Measurements from ENCODE around the gene ZNF407. TPM values are rescaled to one million over a fixed set of nuclear protein-coding genes. Genes with fewer than 3 reads are reported as not detected.

Gene ZNF407
- total RNA-seq, 5 donors from 2014 or later (not counting 1 experiment from before 2014, with no cell fraction given): 22.9 to 37.4 (median 24.4) TPM

GRCh38 chr18:74633652-74634352 is 36.1 kb downstream of the ZNF407 start:
- H3K27ac Mint-ChIP-seq: peak overlapping the region; percentile 97 to 98
- CTCF ChIA-PET: interaction anchor here in 1 of 2 donors (0.5 to 1.3 kb wide), 3 partner anchors 10 to 268 kb away, joined by 3 read pairs; no protein-coding TSS in a partner anchor
- no peak for ATAC-seq (replicated peaks in 1 of 4)
- 91% methylated on average over 6 of the region's 13 CpGs for whole genome bisulfite sequencing (ENCODE audit: insufficient coverage)
- peak overlapping the region in 1 of 3 donors; percentile 69 for H3K4me3 Mint-ChIP-seq
- no peaks in the 10 kb centered on the region for H3K9me3 ChIP-seq
- peaks cover 26 to 30% of the 10 kb centered on the region in 2 experiments for H3K4me1 ChIP-seq (ENCODE audit: control insufficient read depth in 1 of 2, extremely low read depth in 1 of 2, insufficient read depth in 2 of 2, low read length in 2 of 2)
- H3K4me1 Mint-ChIP-seq: peaks cover 44 to 62% (median 52%) of the 10 kb centered on the region in 3 donors
- H3K27me3 ChIP-seq (replicated peaks in 1 of 2; ENCODE audit: control insufficient read depth in 2 of 2, extremely low read depth in 1 of 2, insufficient read depth in 2 of 2, low read length in 1 of 2): no peaks in the 10 kb centered on the region
- POLR2A ChIA-PET: no interaction called here
- no peaks in the 10 kb centered on the region for H3K9me3 Mint-ChIP-seq
- H3K36me3 Mint-ChIP-seq: peaks cover 39% of the 10 kb centered on the region
- no peak overlapping the region for H3K4me3 ChIP-seq (ENCODE audit: control insufficient read depth in 1 of 2, extremely low read depth in 1 of 2, low read length in 1 of 2)
- H3K36me3 ChIP-seq (ENCODE audit: control insufficient read depth in 2 of 2, extremely low read depth in 1 of 2, insufficient read depth in 1 of 2, low read length in 1 of 2): peaks cover 0 to 5% of the 10 kb centered on the region in 2 donors
- DNase-seq: no peak
- no peaks in the 10 kb centered on the region for H3K27me3 Mint-ChIP-seq
- H3K27ac ChIP-seq (ENCODE audit: low read length): peak overlapping the region; percentile 77

- Histone ChIP-seq H3K36me3 (ENCODE audit: control insufficient read depth in 2 of 2, extremely low read depth in 1 of 2, insufficient read depth in 1 of 2, low read length in 1 of 2) (peaks cover 0 to 5% of the 10 kb centered on the region in 2 donors), H3K4me3 (ENCODE audit: control insufficient read depth in 1 of 2, extremely low read depth in 1 of 2, low read length in 1 of 2) (no peak overlapping the region), H3K27ac (ENCODE audit: low read length) (no peak overlapping the region), H3K9me3 (no peaks in the 10 kb centered on the region), H3K4me1 (ENCODE audit: control insufficient read depth in 1 of 2, extremely low read depth in 1 of 2, insufficient read depth in 2 of 2, low read length in 2 of 2) (peaks cover 23 to 28% of the 10 kb centered on the region in 2 experiments), H3K27me3 (replicated peaks in 1 of 2; ENCODE audit: control insufficient read depth in 2 of 2, extremely low read depth in 1 of 2, insufficient read depth in 2 of 2, low read length in 1 of 2) (no peaks in the 10 kb centered on the region)
- POLR2A ChIA-PET: no interaction called here
- no peak for ATAC-seq (replicated peaks in 1 of 4)
- Mint-ChIP-seq H3K4me3 (no peak overlapping the region), H3K4me1 (peaks cover 42 to 50% (median 48%) of the 10 kb centered on the region in 3 donors), H3K9me3 (no peaks in the 10 kb centered on the region), H3K36me3 (peaks cover 41% of the 10 kb centered on the region), H3K27ac (peak overlapping the region; percentile 97 to 98), H3K27me3 (no peaks in the 10 kb centered on the region)
- CTCF ChIA-PET: interaction anchor here (1.2 to 2.3 kb wide), 2 partner anchors 11 to 17 kb away, joined by 3 to 4 read pairs; no protein-coding TSS in a partner anchor
- over 99% methylated on average over 8 of the region's 15 CpGs for WGBS (ENCODE audit: insufficient coverage)
- no peak for DNase-seq
Measured at GRCh38 chr18:74635224-74635975, 37.7 kb downstream of the ZNF407 start.

DNA sequence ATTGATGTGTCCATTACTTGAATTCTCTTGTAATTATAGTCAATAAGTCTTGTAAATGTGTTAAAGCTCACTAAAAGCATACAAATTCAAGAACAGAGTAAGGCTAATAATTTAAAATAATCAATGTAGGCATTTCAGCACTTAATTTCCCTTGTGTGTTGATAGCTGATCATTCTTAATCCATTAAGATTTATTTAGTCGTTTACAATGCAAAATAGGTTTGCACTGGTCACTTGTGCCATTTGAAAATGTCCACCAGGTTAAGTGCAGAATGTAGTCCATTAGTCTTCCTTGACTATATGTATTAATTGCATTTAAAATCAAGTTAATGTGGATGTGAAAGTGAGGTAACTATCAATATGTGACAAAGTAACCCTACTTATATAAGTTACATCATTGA is 39.4 kb downstream of the ZNF407 start:
- no CpG with 5 or more reads among the region's 1 CpG for WGBS (ENCODE audit: insufficient coverage)
- peaks cover 16 to 18% of the 10 kb centered on the region in 2 experiments for H3K4me1 ChIP-seq (ENCODE audit: control insufficient read depth in 1 of 2, extremely low read depth in 1 of 2, insufficient read depth in 2 of 2, low read length in 2 of 2)
- POLR2A ChIA-PET: no interaction called here
- H3K36me3 Mint-ChIP-seq: peaks cover 52% of the 10 kb centered on the region
- H3K9me3 Mint-ChIP-seq: no peaks in the 10 kb centered on the region
- H3K4me3 Mint-ChIP-seq: no peak overlapping the region
- H3K27ac ChIP-seq (ENCODE audit: low read length): no peak overlapping the region
- no peak overlapping the region for H3K27ac Mint-ChIP-seq
- ATAC-seq (replicated peaks in 1 of 4) (no peak), DNase-seq (no peak)
- H3K36me3 ChIP-seq (ENCODE audit: control insufficient read depth in 2 of 2, extremely low read depth in 1 of 2, insufficient read depth in 1 of 2, low read length in 1 of 2): peaks cover 0 to 8% of the 10 kb centered on the region in 2 donors
- CTCF ChIA-PET: interaction anchor here (0.5 to 2.3 kb wide), 3 partner anchors 13 to 1874 kb away, joined by 3 to 4 read pairs (median 3); no protein-coding TSS in a partner anchor
- H3K9me3 ChIP-seq: no peaks in the 10 kb centered on the region
- no peaks in the 10 kb centered on the region for H3K27me3 Mint-ChIP-seq
- H3K4me3 ChIP-seq (ENCODE audit: control insufficient read depth in 1 of 2, extremely low read depth in 1 of 2, low read length in 1 of 2): no peak overlapping the region
- H3K4me1 Mint-ChIP-seq: peaks cover 25 to 34% (median 31%) of the 10 kb centered on the region in 3 donors
- H3K27me3 ChIP-seq (replicated peaks in 1 of 2; ENCODE audit: control insufficient read depth in 2 of 2, extremely low read depth in 1 of 2, insufficient read depth in 2 of 2, low read length in 1 of 2): no peaks in the 10 kb centered on the region

- ChIA-PET CTCF (no interaction called here), POLR2A (no interaction called here)
- ATAC-seq (replicated peaks in 1 of 4) (no peak), DNase-seq (no peak)
- no peak overlapping the region for H3K4me3 ChIP-seq (ENCODE audit: control insufficient read depth in 1 of 2, extremely low read depth in 1 of 2, low read length in 1 of 2)
- no peaks in the 10 kb centered on the region for H3K9me3 Mint-ChIP-seq
- no peak overlapping the region for H3K4me3 Mint-ChIP-seq
- WGBS (ENCODE audit: insufficient coverage): 80% methylated on average over 1 of the region's 3 CpGs
- no peaks in the 10 kb centered on the region for H3K9me3 ChIP-seq
- peaks cover 57% of the 10 kb centered on the region for H3K36me3 Mint-ChIP-seq
- no peak overlapping the region for H3K27ac ChIP-seq (ENCODE audit: low read length)
- no peak overlapping the region for H3K27ac Mint-ChIP-seq
- peaks cover 0 to 8% of the 10 kb centered on the region in 2 donors for H3K36me3 ChIP-seq (ENCODE audit: control insufficient read depth in 2 of 2, extremely low read depth in 1 of 2, insufficient read depth in 1 of 2, low read length in 1 of 2)
- H3K4me1 ChIP-seq (ENCODE audit: control insufficient read depth in 1 of 2, extremely low read depth in 1 of 2, insufficient read depth in 2 of 2, low read length in 2 of 2): peaks cover 7 to 9% of the 10 kb centered on the region in 2 experiments
- H3K27me3 ChIP-seq (replicated peaks in 1 of 2; ENCODE audit: control insufficient read depth in 2 of 2, extremely low read depth in 1 of 2, insufficient read depth in 2 of 2, low read length in 1 of 2): no peaks in the 10 kb centered on the region
- no peaks in the 10 kb centered on the region for H3K27me3 Mint-ChIP-seq
- peaks cover 16 to 22% (median 19%) of the 10 kb centered on the region in 3 donors for H3K4me1 Mint-ChIP-seq
Measured at GRCh38 chr18:74638210-74638609, 40.5 kb downstream of the ZNF407 start.

DNA sequence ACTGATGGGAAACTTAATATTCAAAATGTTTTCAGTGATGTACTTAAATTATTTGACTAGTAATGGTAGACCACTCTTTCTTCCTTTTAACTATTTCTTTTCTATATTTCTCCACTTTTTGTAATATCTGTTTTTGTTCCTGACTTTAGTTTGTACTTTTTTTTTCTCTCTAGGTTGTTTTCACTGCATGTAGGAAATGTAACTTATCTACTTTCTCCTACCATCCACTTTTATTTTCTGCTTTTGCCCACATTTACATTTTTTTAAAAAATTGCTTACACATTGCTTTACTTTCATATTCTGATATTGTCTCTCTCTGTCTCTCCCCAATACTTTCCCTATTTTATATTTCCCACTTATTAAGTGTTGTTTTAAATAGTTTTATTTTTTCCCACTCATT is 47.0 kb downstream of the ZNF407 start:
- no peaks in the 10 kb centered on the region for H3K9me3 ChIP-seq
- peaks cover 47% of the 10 kb centered on the region for H3K36me3 Mint-ChIP-seq
- peaks cover 0 to 4% of the 10 kb centered on the region in 2 donors for H3K36me3 ChIP-seq (ENCODE audit: control insufficient read depth in 2 of 2, extremely low read depth in 1 of 2, insufficient read depth in 1 of 2, low read length in 1 of 2)
- no peak overlapping the region for H3K4me3 ChIP-seq (ENCODE audit: control insufficient read depth in 1 of 2, extremely low read depth in 1 of 2, low read length in 1 of 2)
- no peak overlapping the region for H3K27ac ChIP-seq (ENCODE audit: low read length)
- ATAC-seq (replicated peaks in 1 of 4) (no peak), DNase-seq (no peak)
- H3K27ac Mint-ChIP-seq: no peak overlapping the region
- no peaks in the 10 kb centered on the region for H3K9me3 Mint-ChIP-seq
- H3K27me3 Mint-ChIP-seq: no peaks in the 10 kb centered on the region
- no peaks in the 10 kb centered on the region for H3K27me3 ChIP-seq (replicated peaks in 1 of 2; ENCODE audit: control insufficient read depth in 2 of 2, extremely low read depth in 1 of 2, insufficient read depth in 2 of 2, low read length in 1 of 2)
- ChIA-PET CTCF (no interaction called here), POLR2A (no interaction called here)
- peaks cover 0 to 2% of the 10 kb centered on the region in 2 experiments for H3K4me1 ChIP-seq (ENCODE audit: control insufficient read depth in 1 of 2, extremely low read depth in 1 of 2, insufficient read depth in 2 of 2, low read length in 2 of 2)
- no peak overlapping the region for H3K4me3 Mint-ChIP-seq
- H3K4me1 Mint-ChIP-seq: peaks cover 10 to 18% (median 14%) of the 10 kb centered on the region in 3 donors

GRCh38 chr18:74645679-74646078 is 48.0 kb downstream of the ZNF407 start:
- H3K9me3 ChIP-seq: no peaks in the 10 kb centered on the region
- no peak overlapping the region for H3K4me3 ChIP-seq (ENCODE audit: control insufficient read depth in 1 of 2, extremely low read depth in 1 of 2, low read length in 1 of 2)
- DNase-seq: no peak
- Mint-ChIP-seq H3K4me3 (no peak overlapping the region), H3K9me3 (no peaks in the 10 kb centered on the region), H3K4me1 (peaks cover 10 to 18% (median 14%) of the 10 kb centered on the region in 3 donors), H3K27me3 (no peaks in the 10 kb centered on the region), H3K27ac (no peak overlapping the region), H3K36me3 (peaks cover 47% of the 10 kb centered on the region)
- POLR2A ChIA-PET: no interaction called here
- CTCF ChIA-PET: interaction anchor here (0.5 to 1.1 kb wide), 3 partner anchors 47 to 1600 kb away, joined by 3 to 5 read pairs (median 3); no protein-coding TSS in a partner anchor
- WGBS (ENCODE audit: insufficient coverage): no CpG with 5 or more reads among the region's 2 CpGs
- ATAC-seq (replicated peaks in 1 of 4): no peak
- peaks cover 0 to 2% of the 10 kb centered on the region in 2 experiments for H3K4me1 ChIP-seq (ENCODE audit: control insufficient read depth in 1 of 2, extremely low read depth in 1 of 2, insufficient read depth in 2 of 2, low read length in 2 of 2)
- no peak overlapping the region for H3K27ac ChIP-seq (ENCODE audit: low read length)
- no peaks in the 10 kb centered on the region for H3K27me3 ChIP-seq (replicated peaks in 1 of 2; ENCODE audit: control insufficient read depth in 2 of 2, extremely low read depth in 1 of 2, insufficient read depth in 2 of 2, low read length in 1 of 2)
- peaks cover 0 to 4% of the 10 kb centered on the region in 2 donors for H3K36me3 ChIP-seq (ENCODE audit: control insufficient read depth in 2 of 2, extremely low read depth in 1 of 2, insufficient read depth in 1 of 2, low read length in 1 of 2)
